ENCODE measurements around the gene C3orf22.

Gene C3orf22

DNA sequence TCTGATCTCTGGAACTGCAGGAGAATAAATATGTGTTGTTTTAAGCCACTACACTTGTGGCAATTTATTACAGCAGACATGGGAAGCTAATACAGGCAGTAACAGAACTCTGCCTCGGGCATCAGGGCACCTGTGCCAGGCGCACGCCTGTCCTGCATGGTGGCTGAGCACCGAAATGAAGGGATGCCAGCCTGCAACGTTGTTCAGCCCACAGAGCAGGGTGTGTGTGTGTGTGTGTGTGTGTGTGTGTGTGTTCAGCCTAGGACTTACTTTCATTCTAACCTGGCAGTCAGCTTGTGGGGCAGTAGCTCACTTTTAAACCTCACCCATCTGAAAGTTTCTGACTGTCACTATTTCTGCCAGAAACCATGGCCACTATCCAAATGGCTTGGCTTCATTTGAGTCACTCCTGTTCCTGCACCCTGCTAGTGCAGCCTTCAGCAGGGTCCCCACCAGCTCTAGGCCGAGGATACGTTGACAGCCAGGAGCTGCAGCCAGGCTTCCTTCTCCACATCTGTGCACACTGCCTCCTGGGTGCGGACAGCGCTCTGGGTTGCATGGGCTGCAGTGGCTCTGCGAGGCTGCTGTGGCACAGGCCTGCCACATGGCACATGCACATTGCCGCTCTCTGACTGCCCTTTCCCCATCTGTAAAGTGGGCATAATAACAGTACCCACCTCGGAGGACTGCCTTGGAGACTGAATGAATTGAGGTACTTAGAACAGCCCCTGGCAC, 45.6 kb downstream of the C3orf22 start:
- DNase-seq (ENCODE audit: low read depth in 3 of 3) = no peak

DNA sequence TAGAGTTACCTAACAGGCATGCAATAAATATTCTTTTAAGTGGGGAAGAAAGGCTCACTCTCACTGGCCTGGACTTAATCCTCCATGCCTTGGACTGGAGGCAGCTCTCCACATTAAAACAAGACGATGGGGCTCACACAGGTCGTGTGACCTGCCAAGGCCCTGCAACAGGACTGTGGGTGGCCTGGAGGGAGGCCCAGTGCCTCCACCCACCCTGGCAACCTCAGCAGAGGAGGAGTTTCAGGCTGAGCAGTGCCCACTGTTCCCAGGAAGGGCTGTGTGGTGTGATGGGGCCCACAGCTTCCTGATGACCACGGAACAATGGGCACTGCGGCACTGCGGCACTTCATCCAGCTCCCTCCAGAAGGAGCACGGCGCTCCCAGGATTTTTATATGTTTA, 46.7 kb downstream of the C3orf22 start:
- no peak for DNase-seq (ENCODE audit: low read depth in 3 of 3)

DNA sequence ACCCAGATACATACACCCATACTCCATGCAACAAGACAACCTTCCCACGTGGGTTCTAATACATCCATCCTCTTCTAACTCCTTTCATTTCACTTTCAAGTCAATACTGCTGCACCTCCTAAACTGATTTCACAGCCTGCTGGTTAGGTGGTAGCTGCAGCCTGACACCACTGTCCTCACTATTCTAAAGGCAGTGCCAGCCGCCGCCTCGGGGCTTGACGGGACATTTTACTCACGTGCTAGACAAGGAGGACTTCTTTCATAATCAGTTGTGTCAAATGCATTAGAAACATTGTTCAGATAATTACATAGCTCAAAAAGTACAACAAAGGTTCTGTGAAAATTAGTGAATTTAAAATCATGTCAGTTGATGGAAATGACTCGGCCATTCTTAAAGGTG, 47.4 kb downstream of the C3orf22 start:
- DNase-seq (ENCODE audit: low read depth in 3 of 3) = no peak

DNA sequence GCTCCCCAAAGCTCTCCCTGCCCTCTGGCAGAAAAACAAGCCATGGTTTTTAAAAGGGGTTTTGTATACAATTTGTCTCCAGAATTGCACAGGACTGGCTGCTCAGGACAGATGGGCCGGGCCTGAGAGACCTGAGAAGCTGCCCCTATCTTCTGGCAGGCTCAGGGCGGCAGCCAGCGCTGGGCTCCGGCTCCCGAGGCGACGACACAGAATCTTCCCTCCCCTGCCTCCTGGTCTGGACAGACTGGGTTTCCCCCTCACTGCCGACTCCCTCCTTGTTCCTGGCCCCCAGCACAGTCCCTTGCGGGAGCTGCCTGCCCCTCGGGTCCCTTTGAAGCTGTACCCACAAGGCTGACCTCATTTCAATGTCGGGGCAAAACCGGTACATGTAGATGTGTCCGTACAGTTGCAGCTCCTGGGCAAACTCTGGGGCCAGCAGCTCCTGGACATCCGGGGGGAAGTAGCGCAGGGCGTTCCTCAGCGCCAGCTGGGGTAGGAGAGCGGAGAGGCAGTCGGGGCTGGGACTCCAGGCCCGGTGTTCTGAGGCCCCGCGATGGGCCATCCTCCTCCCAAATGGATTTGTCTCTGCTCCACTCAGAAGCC, 48.3 kb downstream of the C3orf22 start:
- DNase-seq (ENCODE audit: low read depth in 3 of 3) = no peak

DNA sequence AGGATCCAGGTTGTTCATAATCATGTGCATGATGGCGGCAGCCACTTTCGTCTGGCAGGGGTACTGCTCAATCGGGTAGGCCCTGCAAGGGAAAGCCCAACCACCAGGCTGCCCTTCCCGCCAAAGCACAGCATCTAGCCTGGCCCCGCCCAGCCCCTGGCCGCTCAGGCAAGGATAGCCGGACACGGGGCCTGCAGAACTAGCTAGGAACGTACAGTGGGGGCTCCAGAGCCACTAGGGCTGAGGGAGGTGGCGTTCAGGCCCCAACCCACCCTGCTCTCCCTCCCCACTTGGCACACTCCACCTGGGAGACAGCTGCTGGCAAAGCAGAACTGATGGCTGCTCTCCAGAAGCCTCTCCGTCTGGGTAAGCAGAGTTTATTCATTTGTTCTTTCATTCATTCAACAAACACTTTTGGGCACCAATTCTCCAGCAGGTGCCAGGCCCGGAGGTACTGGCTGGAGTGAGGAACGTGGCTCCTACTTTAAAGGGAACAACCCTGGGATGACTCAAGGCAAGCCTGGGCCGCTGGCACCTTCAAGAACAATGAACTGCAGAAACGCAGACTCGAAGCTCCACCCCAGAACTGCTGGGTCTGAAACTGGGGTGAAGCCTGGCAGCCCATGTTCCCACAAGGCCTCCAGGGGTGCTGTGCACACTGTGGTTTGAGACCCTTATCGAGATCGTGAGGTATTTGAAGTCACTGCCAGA, 49.0 kb downstream of the C3orf22 start:
- DNase-seq (ENCODE audit: low read depth in 3 of 3) = no peak

DNA sequence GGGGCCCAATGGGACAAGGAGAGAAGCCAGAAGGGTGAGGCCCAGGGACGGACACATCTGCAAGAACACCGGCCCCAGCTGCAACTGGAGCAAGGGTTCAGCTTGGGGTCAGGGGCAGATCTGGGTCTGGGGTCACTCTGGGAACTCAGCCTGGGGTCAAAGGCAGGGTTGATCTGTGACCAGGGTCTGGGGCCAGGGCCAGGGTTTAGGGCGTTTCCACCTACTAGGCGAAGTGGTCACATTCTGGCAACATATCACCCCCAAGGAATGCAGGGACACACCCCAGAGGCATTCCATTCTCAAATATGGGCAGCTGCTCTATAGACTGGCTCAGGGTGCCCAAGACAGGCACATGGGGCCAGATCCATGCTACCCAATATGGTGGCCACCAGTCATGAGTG, 50.2 kb downstream of the C3orf22 start:
- no peak for DNase-seq (ENCODE audit: low read depth in 3 of 3)

DNA sequence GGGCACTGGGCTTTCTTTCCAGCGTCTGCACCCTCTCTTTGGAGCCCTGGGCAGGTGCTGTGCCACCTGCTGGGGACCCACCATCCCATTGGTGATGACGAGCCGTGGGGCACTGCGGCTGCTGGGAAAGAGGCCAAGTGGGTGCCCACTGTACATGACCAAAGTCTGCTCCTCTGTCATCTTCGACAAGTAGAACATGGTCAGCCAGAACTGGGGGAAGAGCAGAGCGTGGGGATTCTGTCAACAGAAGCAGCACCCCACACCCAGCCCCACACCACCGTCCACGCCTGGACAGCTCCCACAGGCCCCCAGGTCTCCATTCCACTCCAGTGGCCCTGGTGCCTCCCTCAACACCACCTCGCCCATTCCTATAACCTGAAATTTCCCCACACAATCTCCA, 50.8 kb downstream of the C3orf22 start:
- no peak for DNase-seq (ENCODE audit: low read depth in 3 of 3)

DNA sequence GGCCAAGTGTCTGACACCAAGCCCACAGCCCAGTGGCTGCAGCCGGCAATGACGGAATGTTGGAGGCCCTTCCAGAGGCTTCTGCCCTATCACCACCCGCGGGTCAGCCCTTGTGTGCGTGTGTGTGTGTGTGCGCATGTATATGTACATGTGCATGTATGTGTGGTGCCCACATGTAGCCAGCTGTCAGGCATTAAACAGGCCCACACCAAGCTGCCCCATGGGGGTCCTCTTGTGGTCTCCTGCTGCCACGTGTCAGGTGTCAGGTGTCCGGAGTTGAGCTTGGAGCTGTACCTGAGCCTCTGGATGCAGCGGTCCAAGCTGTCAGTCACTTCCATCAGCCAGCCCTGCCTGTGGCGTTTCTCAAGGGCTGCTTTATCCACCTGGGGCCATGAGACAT, 55.0 kb downstream of the C3orf22 start:
- no peak for DNase-seq (ENCODE audit: low read depth in 3 of 3)

DNA sequence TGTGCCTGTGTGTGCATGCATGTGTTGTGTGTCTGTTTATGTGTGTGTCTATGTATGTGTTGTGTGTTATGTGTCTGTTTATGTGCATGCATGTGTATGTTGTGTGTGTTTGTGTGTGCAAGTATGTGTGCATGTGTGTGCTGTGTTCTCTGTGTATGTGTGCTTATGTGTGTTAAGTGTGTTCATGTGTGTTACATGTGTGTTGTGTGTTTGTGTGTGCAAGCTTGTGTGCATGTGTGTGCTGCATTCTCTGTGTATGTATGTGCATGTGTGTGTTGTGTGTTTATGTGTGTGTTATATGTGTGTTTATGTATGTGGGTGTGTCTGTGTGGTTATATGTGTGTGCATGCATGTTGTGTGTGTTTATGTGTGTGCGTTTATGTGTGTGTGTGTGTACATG, 56.1 kb downstream of the C3orf22 start:
- no peak for DNase-seq (ENCODE audit: low read depth in 3 of 3)

DNA sequence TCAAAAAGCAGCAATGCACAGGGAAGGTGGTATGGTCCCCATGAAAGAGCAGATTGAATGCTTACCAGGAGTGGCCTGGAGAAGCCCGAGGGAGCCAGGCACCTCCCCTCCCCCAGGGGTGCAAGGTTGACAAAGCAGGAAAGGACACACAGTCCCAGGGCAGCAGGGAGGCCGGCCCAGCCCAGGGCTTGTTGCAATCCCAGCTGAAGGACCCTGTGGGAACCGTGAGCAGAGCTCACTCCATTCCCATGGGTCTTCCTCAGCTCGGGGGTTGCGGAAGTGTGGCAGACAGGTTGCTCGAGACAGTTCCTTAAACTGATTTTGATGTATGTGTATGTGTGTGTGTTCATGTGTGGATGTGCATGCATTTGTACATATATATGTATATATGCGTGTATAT, 57.0 kb downstream of the C3orf22 start:
- DNase-seq (ENCODE audit: low read depth in 3 of 3) = no peak

DNA sequence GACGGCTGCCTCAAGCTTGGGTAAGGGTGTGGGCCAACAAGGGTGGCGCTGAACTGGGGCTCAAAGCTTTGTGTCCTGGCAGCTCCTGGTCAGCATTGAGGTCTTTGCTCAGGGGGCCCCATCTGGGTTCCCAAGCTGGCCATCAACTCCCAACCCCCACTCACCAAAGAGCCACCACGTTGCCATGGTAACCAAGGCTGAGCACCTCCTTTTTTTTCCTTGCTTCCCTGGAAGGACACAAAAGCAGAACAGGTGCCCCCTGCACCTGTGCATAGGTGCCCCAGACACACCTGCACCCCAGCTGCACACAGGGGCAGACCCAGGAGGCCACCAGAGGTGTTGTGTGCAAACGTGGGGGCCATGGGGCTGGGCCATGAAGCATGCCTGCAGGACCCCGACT, 57.7 kb downstream of the C3orf22 start:
- no peak for DNase-seq (ENCODE audit: low read depth in 3 of 3)

DNA sequence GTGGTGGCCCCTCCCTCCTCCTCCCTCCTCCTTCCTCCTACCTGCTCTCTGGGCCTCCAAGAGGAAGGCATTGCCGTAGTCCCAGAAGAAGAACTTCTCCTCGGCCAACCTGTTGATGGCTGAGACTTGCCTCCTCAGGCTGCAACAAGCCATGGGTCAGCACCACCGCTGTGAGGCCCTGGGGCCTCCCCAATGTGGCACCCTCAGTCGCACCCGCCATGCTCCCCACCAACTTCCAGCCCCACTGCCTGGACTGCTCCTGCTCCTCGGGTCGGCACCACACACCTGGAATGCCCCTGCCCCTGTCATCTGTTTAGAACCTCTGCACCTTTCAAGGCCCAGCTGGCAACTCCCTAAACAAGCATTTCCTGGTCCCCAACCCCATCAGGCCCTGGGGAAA, 58.7 kb downstream of the C3orf22 start:
- no peak for DNase-seq (ENCODE audit: low read depth in 3 of 3)

All from stimulated activated CD4-positive, alpha-beta T cell treated with anti-CD3 and anti-CD28 coated beads, TNF-alpha, amount 100 ng/mL, for 48 hours (primary cell).